CD8-positive, alpha-beta memory T cell (primary cell): ENCODE data around the gene ERO1B. TPM values are rescaled to one million over a fixed set of nuclear protein-coding genes. Genes with fewer than 3 reads are reported as not detected.
"Not testable (repeated sequence)": the region's sequence is repeated elsewhere in the genome, so short reads cannot be mapped to it uniquely, and the experiment has no call there.

Experiments used
- CTCF ChIA-PET: fragments of 350-600 bp; sonication (Branson Sonifier 250); formaldehyde crosslinking; loops from one replicate; lab custom pipeline; 2021; ENCODE audit warnings: antibody characterized with exemption; lab: Charles Lee
- POLR2A ChIA-PET: fragments of 350-600 bp; sonication (Branson Sonifier 250); formaldehyde crosslinking; loops from one replicate; lab custom pipeline; 2021; ENCODE audit warnings: antibody characterized with exemption; lab: Charles Lee
- DNase-seq, 5 donors: peaks; one replicate each; pipeline versions ENCODE4 v3.0.0 to v3.0.0-alpha.2; 2020 to 2022; ENCODE audit warnings: mixed read lengths in 1 of 5
- H3K27ac ChIP-seq: one replicate; pipeline ENCODE4 v1.7.0; 2013; ENCODE audit warnings: low read depth, mild to moderate bottlenecking, low read length, moderate library complexity
- H3K27me3 ChIP-seq: 2 replicates; pipeline ENCODE4 v1.7.0; 2013; ENCODE audit warnings: low read length, mild to moderate bottlenecking; ENCODE audit not compliant: insufficient read depth, poor library complexity, severe bottlenecking
- H3K36me3 ChIP-seq: 2 replicates; pipeline ENCODE4 v1.7.0; 2013; ENCODE audit warnings: mild to moderate bottlenecking, low read length, moderate library complexity; ENCODE audit not compliant: insufficient read depth
- H3K4me1 ChIP-seq: 2 replicates; pipeline ENCODE4 v1.7.0; 2013; ENCODE audit warnings: mild to moderate bottlenecking, low read length, moderate library complexity; ENCODE audit not compliant: insufficient read depth
- H3K4me3 ChIP-seq: 2 replicates; pipeline ENCODE4 v1.7.0; 2013; ENCODE audit warnings: mild to moderate bottlenecking, low read length
- H3K9me3 ChIP-seq: 2 replicates; pipeline ENCODE4 v1.7.0; 2013; ENCODE audit warnings: mild to moderate bottlenecking, low read length
- H3K27ac Mint-ChIP-seq, 8 donors: one replicate each; pipeline ENCODE4 v1.8.0; 2020 to 2021; ENCODE audit warnings: mixed read lengths in 8 of 8, mild to moderate bottlenecking in 6 of 8, inconsistent platforms in 3 of 8, moderate library complexity in 3 of 8
- H3K27me3 Mint-ChIP-seq, 2 donors: one replicate each; pipeline ENCODE4 v1.8.0; 2020 to 2021; ENCODE audit warnings: mixed read lengths in 2 of 2, mild to moderate bottlenecking in 1 of 2, moderate library complexity in 1 of 2
- H3K36me3 Mint-ChIP-seq, 3 donors: one replicate each; pipeline ENCODE4 v1.8.0; 2020 to 2021; ENCODE audit warnings: mixed read lengths in 3 of 3, inconsistent platforms in 1 of 3, mild to moderate bottlenecking in 1 of 3
- H3K4me1 Mint-ChIP-seq, 3 donors: one replicate each; pipeline ENCODE4 v1.8.0; 2020 to 2021; ENCODE audit warnings: mixed read lengths in 3 of 3, inconsistent platforms in 1 of 3, mild to moderate bottlenecking in 1 of 3
- H3K4me3 Mint-ChIP-seq, 7 donors: one replicate each; pipeline ENCODE4 v1.8.0; 2020 to 2021; ENCODE audit warnings: mixed read lengths in 7 of 7, mild to moderate bottlenecking in 6 of 7, moderate library complexity in 4 of 7, inconsistent platforms in 2 of 7
- H3K9me3 Mint-ChIP-seq, 5 donors: one replicate each; pipeline ENCODE4 v1.8.0; 2020 to 2022; ENCODE audit warnings: mixed read lengths in 5 of 5, mild to moderate bottlenecking in 3 of 5, moderate library complexity in 2 of 5, inconsistent platforms in 1 of 5
- polyA plus RNA-seq: library from polyadenylated mRNA; unstranded; fragments of 300-500 nt; fragmentation: Illumina TruSeq; gene quantifications from one replicate; pipeline ENCODE4 v1.2.3, GENCODE V29; 2021
- total RNA-seq, 2 experiments: library from RNA; stranded (reverse); gene quantifications; one replicate each; pipeline ENCODE4 v1.2.3, GENCODE V29; 2021

ERO1B gene
- total RNA-seq (1 to 10 TPM; 3.6 to 4.8 TPM), polyA plus RNA-seq (2.9 TPM)

- Mint-ChIP-seq H3K27me3 (peaks cover 2 to 4% of the 10 kb centered on the region in 2 donors), H3K9me3 (no peaks in the 10 kb centered on the region), H3K4me1 (peaks cover 37 to 65% (median 61%) of the 10 kb centered on the region in 3 donors), H3K27ac (peak within 1 kb of the TSS; percentile 65 to 98 (median 94)), H3K4me3 (peak within 1 kb of the TSS; percentile 90 to 98 (median 97)), H3K36me3 (peaks cover 0 to 4% (median 0%) of the 10 kb centered on the region in 3 donors)
- peaks cover 35% of the 10 kb centered on the region for H3K4me1 ChIP-seq
- peak within 1 kb of the TSS; percentile 85 for H3K4me3 ChIP-seq
- peak; percentile 97 to 98 (median 98) for DNase-seq
- POLR2A ChIA-PET, result interaction anchor here (1.5 kb wide), 1 partner anchor 139 kb away, joined by 4 read pairs; the partner anchor contains the start of gene GPR137B
- peak within 1 kb of the TSS; percentile 75 for H3K27ac ChIP-seq
- no peaks in the 10 kb centered on the region for H3K9me3 ChIP-seq
- H3K36me3 ChIP-seq, result no peaks in the 10 kb centered on the region
- CTCF ChIA-PET, result interaction anchor here (1.0 kb wide), 1 partner anchor 10 kb away, joined by 3 read pairs; no protein-coding TSS in a partner anchor
- no peaks in the 10 kb centered on the region for H3K27me3 ChIP-seq
Measured at GRCh38 chr1:236281654-236282424, at the start of gene ERO1B. TSS of gene ERO1B (minus strand) at chr1:236281958. CDS start at chr1:236281783, 175 bp downstream.

- CTCF ChIA-PET, H3K27ac Mint-ChIP-seq, POLR2A ChIA-PET, H3K36me3 Mint-ChIP-seq, H3K36me3 ChIP-seq, H3K27ac ChIP-seq, H3K9me3 Mint-ChIP-seq, H3K27me3 Mint-ChIP-seq, H3K27me3 ChIP-seq, H3K4me1 ChIP-seq, H3K9me3 ChIP-seq, H3K4me1 Mint-ChIP-seq, H3K4me3 ChIP-seq, DNase-seq, H3K4me3 Mint-ChIP-seq: not testable (repeated sequence)
Measured at GRCh38 chr1:236331412-236331811, 49.7 kb upstream of the ERO1B start.

- Histone ChIP-seq H3K9me3 (no peaks in the 10 kb centered on the region), H3K36me3 (no peaks in the 10 kb centered on the region), H3K27me3 (no peaks in the 10 kb centered on the region), H3K4me3 (no peak overlapping the region), H3K4me1 (no peaks in the 10 kb centered on the region), H3K27ac (no peak overlapping the region)
- H3K36me3 Mint-ChIP-seq, result peaks cover 3 to 18% (median 7%) of the 10 kb centered on the region in 3 donors
- H3K27me3 Mint-ChIP-seq, result peaks cover 3% of the 10 kb centered on the region in 2 donors
- H3K4me3 Mint-ChIP-seq, result no peak overlapping the region
- CTCF ChIA-PET, result no interaction called here
- POLR2A ChIA-PET, result no interaction called here
- DNase-seq, result no peak
- H3K4me1 Mint-ChIP-seq, result no peaks in the 10 kb centered on the region
- peaks cover 13 to 27% (median 25%) of the 10 kb centered on the region in 5 donors for H3K9me3 Mint-ChIP-seq
- H3K27ac Mint-ChIP-seq, result no peak overlapping the region
Measured at GRCh38 chr1:236326432-236326831, 44.7 kb upstream of the ERO1B start.

GRCh38 chr1:236325567-236325966 lies 43.8 kb upstream of the ERO1B start:
- Histone ChIP-seq H3K27ac (no peak overlapping the region), H3K4me1 (no peaks in the 10 kb centered on the region), H3K36me3 (no peaks in the 10 kb centered on the region), H3K27me3 (no peaks in the 10 kb centered on the region), H3K9me3 (no peaks in the 10 kb centered on the region), H3K4me3 (no peak overlapping the region)
- no peak overlapping the region for H3K27ac Mint-ChIP-seq
- peaks cover 3% of the 10 kb centered on the region in 2 donors for H3K27me3 Mint-ChIP-seq
- CTCF ChIA-PET, result no interaction called here
- H3K4me3 Mint-ChIP-seq, result no peak overlapping the region
- no peak for DNase-seq
- H3K4me1 Mint-ChIP-seq, result no peaks in the 10 kb centered on the region
- H3K9me3 Mint-ChIP-seq, result peaks cover 18 to 33% (median 32%) of the 10 kb centered on the region in 5 donors
- POLR2A ChIA-PET, result no interaction called here
- peaks cover 3 to 18% (median 9%) of the 10 kb centered on the region in 3 donors for H3K36me3 Mint-ChIP-seq

DNA sequence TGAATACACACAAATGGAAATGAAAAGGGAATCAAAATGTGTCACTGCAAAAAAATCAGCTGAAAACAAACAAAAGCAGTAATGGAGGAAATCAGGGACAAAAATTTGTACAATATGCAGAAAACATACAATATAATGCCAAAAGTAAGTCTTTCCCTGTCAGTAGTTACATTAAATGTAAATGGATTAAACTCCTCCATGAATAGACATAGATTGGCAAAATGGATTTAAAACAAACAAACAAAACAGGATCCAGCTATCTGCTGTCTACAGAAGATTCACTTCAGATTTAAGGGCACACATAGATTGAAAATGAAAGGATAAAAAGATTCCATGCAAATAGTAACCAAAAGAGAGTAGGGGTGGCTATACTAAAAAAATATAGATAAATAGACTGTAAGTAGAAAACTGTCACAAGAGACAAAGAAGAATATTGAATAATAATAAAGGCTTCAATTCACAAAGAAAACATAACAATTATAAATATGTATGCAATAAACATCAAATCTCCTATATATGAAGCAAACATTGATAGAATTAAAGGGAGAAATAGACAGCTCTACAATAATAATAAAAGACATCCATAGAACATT lies 42.2 kb upstream of the ERO1B start:
- H3K4me1 Mint-ChIP-seq, result no peaks in the 10 kb centered on the region
- no peak overlapping the region for H3K27ac ChIP-seq
- no peaks in the 10 kb centered on the region for H3K4me1 ChIP-seq
- H3K27me3 ChIP-seq, result no peaks in the 10 kb centered on the region
- H3K36me3 Mint-ChIP-seq, result peaks cover 3 to 18% (median 9%) of the 10 kb centered on the region in 3 donors
- ChIA-PET POLR2A (no interaction called here), CTCF (no interaction called here)
- DNase-seq, result no peak
- no peaks in the 10 kb centered on the region for H3K9me3 ChIP-seq
- H3K4me3 Mint-ChIP-seq, result no peak overlapping the region
- no peaks in the 10 kb centered on the region for H3K36me3 ChIP-seq
- H3K9me3 Mint-ChIP-seq, result peaks cover 18 to 33% (median 32%) of the 10 kb centered on the region in 5 donors
- no peak overlapping the region for H3K27ac Mint-ChIP-seq
- no peak overlapping the region for H3K4me3 ChIP-seq
- peaks cover 3% of the 10 kb centered on the region in 2 donors for H3K27me3 Mint-ChIP-seq

- CTCF ChIA-PET, result no interaction called here
Measured at GRCh38 chr1:236322566-236323409, 41.0 kb upstream of the ERO1B start.

GRCh38 chr1:236321101-236321500 lies 39.3 kb upstream of the ERO1B start:
- H3K4me3 ChIP-seq, result no peak overlapping the region
- H3K27me3 ChIP-seq, result no peaks in the 10 kb centered on the region
- Mint-ChIP-seq H3K4me1 (no peaks in the 10 kb centered on the region), H3K27ac (no peak overlapping the region), H3K27me3 (peaks cover 3 to 4% of the 10 kb centered on the region in 2 donors), H3K9me3 (peaks cover 18 to 33% (median 32%) of the 10 kb centered on the region in 5 donors), H3K4me3 (no peak overlapping the region), H3K36me3 (peaks cover 3 to 18% (median 9%) of the 10 kb centered on the region in 3 donors)
- H3K36me3 ChIP-seq, result no peaks in the 10 kb centered on the region
- no peaks in the 10 kb centered on the region for H3K4me1 ChIP-seq
- no peaks in the 10 kb centered on the region for H3K9me3 ChIP-seq
- POLR2A ChIA-PET, result no interaction called here
- CTCF ChIA-PET, result no interaction called here
- no peak overlapping the region for H3K27ac ChIP-seq
- DNase-seq, result no peak

More at GRCh38 chr1:236322566-236323409, 41.0 kb upstream of the ERO1B start:
- Histone ChIP-seq H3K27me3 (no peaks in the 10 kb centered on the region), H3K4me1 (no peaks in the 10 kb centered on the region), H3K4me3 (no peak overlapping the region), H3K9me3 (no peaks in the 10 kb centered on the region), H3K36me3 (no peaks in the 10 kb centered on the region), H3K27ac (no peak overlapping the region)
- peaks cover 3% of the 10 kb centered on the region in 2 donors for H3K27me3 Mint-ChIP-seq
- H3K27ac Mint-ChIP-seq, result no peak overlapping the region
- H3K4me1 Mint-ChIP-seq, result no peaks in the 10 kb centered on the region
- H3K4me3 Mint-ChIP-seq, result no peak overlapping the region
- peaks cover 18 to 33% (median 32%) of the 10 kb centered on the region in 5 donors for H3K9me3 Mint-ChIP-seq
- POLR2A ChIA-PET, result no interaction called here
- DNase-seq, result no peak
- H3K36me3 Mint-ChIP-seq, result peaks cover 3 to 18% (median 9%) of the 10 kb centered on the region in 3 donors
